ENCODE measurements around the gene MECP2.
"Not testable (repeated sequence)": the region's sequence is repeated elsewhere in the genome, so short reads cannot be mapped to it uniquely, and the experiment has no call there.

The MECP2 gene

GRCh38 chrX:153984351-153985178, 113.0 kb downstream of the MECP2 start:
- no peak for TF ChIP-seq CTCF (IDR thresholded peaks at IDR 0.05)
- H3K27ac ChIP-seq: no peak overlapping the region
- H3K4me3 ChIP-seq: no peak overlapping the region
- no peak for DNase-seq (ENCODE audit: low spot score)

GRCh38 chrX:153983321-153983801, 114.2 kb downstream of the MECP2 start:
- no peak for DNase-seq (ENCODE audit: low spot score)
- TF ChIP-seq CTCF (IDR thresholded peaks at IDR 0.05): no peak
- no peak overlapping the region for H3K4me3 ChIP-seq
- no peak overlapping the region for H3K27ac ChIP-seq

GRCh38 chrX:153981771-153982533, 115.6 kb downstream of the MECP2 start:
- peak overlapping the region in 1 of 2 donors; percentile 51 for H3K27ac ChIP-seq
- no peak overlapping the region for H3K4me3 ChIP-seq
- DNase-seq (ENCODE audit: low spot score): no peak
- no peak for TF ChIP-seq CTCF (IDR thresholded peaks at IDR 0.05)

- Histone ChIP-seq H3K27ac (peak overlapping the region in 1 of 2 donors; percentile 51), H3K4me3 (no peak overlapping the region)
- DNase-seq (ENCODE audit: low spot score): no peak
- TF ChIP-seq CTCF (IDR thresholded peaks at IDR 0.05): no peak
These were observed 116.3 kb downstream of the MECP2 start for GRCh38 chrX:153981231-153981630.

- not testable (repeated sequence) for DNase-seq (ENCODE audit: low spot score); H3K4me3 ChIP-seq; H3K27ac ChIP-seq
These were observed 117.1 kb downstream of the MECP2 start for GRCh38 chrX:153980394-153980793.

- no peak overlapping the region for H3K4me3 ChIP-seq
- H3K27ac ChIP-seq: peak overlapping the region in 1 of 2 donors; percentile 99
- DNase-seq (ENCODE audit: low spot score): no peak
- TF ChIP-seq CTCF (IDR thresholded peaks at IDR 0.05): no peak
These were observed 122.7 kb downstream of the MECP2 start for GRCh38 chrX:153974726-153975286.

- Histone ChIP-seq H3K4me3 (peak overlapping the region; percentile 87), H3K27ac (peak overlapping the region; percentile 99)
- DNase-seq (ENCODE audit: low spot score): no peak
- TF ChIP-seq CTCF (IDR thresholded peaks at IDR 0.05): no peak
These were observed 123.4 kb downstream of the MECP2 start for GRCh38 chrX:153974003-153974725.
